ENCODE measurements around the gene BACH2. TPM values are rescaled to one million over a fixed set of nuclear protein-coding genes. Genes with fewer than 3 reads are reported as not detected.

Gene BACH2
- total RNA-seq, 1 experiment from 2014 or later = 0.15 TPM

- no peak for DNase-seq (ENCODE audit: extremely low read depth, low read depth)
Observed at GRCh38 chr6:90303039-90303438, 6.4 kb upstream of the BACH2 start.

- DNase-seq (ENCODE audit: extremely low read depth, low read depth) = no peak
Observed at GRCh38 chr6:90302320-90302719, 5.7 kb upstream of the BACH2 start.

GRCh38 chr6:90301816-90302215 is 5.2 kb upstream of the BACH2 start:
- DNase-seq (ENCODE audit: extremely low read depth, low read depth) = no peak

- no peak for DNase-seq (ENCODE audit: extremely low read depth, low read depth)
Observed at GRCh38 chr6:90298459-90299053, 1.9 kb upstream of the BACH2 start.

GRCh38 chr6:90297867-90298381 is 1.3 kb upstream of the BACH2 start:
- no peak for DNase-seq (ENCODE audit: extremely low read depth, low read depth)

GRCh38 chr6:90297115-90297866 is 648 bp upstream of the BACH2 start:
- DNase-seq (ENCODE audit: extremely low read depth, low read depth) = no peak

GRCh38 chr6:90295854-90296340 is 746 bp downstream of the BACH2 start:
- DNase-seq (ENCODE audit: extremely low read depth, low read depth) = peak; percentile 26

- DNase-seq (ENCODE audit: extremely low read depth, low read depth) = no peak
Observed at GRCh38 chr6:90294989-90295853, 1.4 kb downstream of the BACH2 start.

- no peak for DNase-seq (ENCODE audit: extremely low read depth, low read depth)
Observed at GRCh38 chr6:90294614-90294988, 2.0 kb downstream of the BACH2 start.

- DNase-seq (ENCODE audit: extremely low read depth, low read depth) = no peak
Observed at GRCh38 chr6:90294008-90294511, 2.6 kb downstream of the BACH2 start.

GRCh38 chr6:90293319-90293953 is 3.2 kb downstream of the BACH2 start:
- DNase-seq (ENCODE audit: extremely low read depth, low read depth) = no peak

- DNase-seq (ENCODE audit: extremely low read depth, low read depth) = no peak
Observed at GRCh38 chr6:90291565-90291964, 5.1 kb downstream of the BACH2 start.

GRCh38 chr6:90290811-90291420 is 5.7 kb downstream of the BACH2 start:
- no peak for DNase-seq (ENCODE audit: extremely low read depth, low read depth)

GRCh38 chr6:90289902-90290301 is 6.7 kb downstream of the BACH2 start:
- DNase-seq (ENCODE audit: extremely low read depth, low read depth) = no peak

GRCh38 chr6:90288404-90288803 is 8.2 kb downstream of the BACH2 start:
- no peak for DNase-seq (ENCODE audit: extremely low read depth, low read depth)

GRCh38 chr6:90286884-90287488 is 9.7 kb downstream of the BACH2 start:
- peak; percentile 34 for DNase-seq (ENCODE audit: extremely low read depth, low read depth)

GRCh38 chr6:90285611-90286381 is 10.8 kb downstream of the BACH2 start:
- peak; percentile 67 for DNase-seq (ENCODE audit: extremely low read depth, low read depth)

GRCh38 chr6:90285042-90285481 is 11.6 kb downstream of the BACH2 start:
- peak; percentile 6 for DNase-seq (ENCODE audit: extremely low read depth, low read depth)
